H1 (cell line): ENCODE results near the gene LAMP5.

Source experiments
- POLR2A ChIP-seq, 2 experiments: IDR thresholded peaks; 1 replicate in 1 of 2; 2 replicates in 1 of 2; pipeline ENCODE4 v1.6.1; 2011; ENCODE audit warnings: low read depth in 2 of 2, low read length in 2 of 2, mild to moderate bottlenecking in 2 of 2; ENCODE audit errors: control extremely low read depth in 1 of 2
- RFX5 ChIP-seq: IDR thresholded peaks from 2 replicates; pipeline ENCODE4 v1.6.1; 2011; ENCODE audit warnings: low read depth, low read length, improper control_type of control experiment, borderline replicate concordance

- TF ChIP-seq RFX5 (no peak), POLR2A (IDR thresholded peaks at IDR 0.05; ENCODE audit: control extremely low read depth in 1 of 2, low read depth in 2 of 2, low read length in 2 of 2) (no peak)
Observed at GRCh38 chr20:9490631-9491030, 23.8 kb upstream of the LAMP5 start.
